Panc1 (cell line): ENCODE measurements around the gene FSTL4. TPM values are rescaled to one million over a fixed set of nuclear protein-coding genes. Genes with fewer than 3 reads are reported as not detected.

Experiments
- ATAC-seq: fragments of 200-7000 bp; cut with Tn5 transposase; 2 replicates; pipeline ENCODE4 v1.9.1; 2020; ENCODE audit warnings: mild to moderate bottlenecking, moderate library complexity
- BruUV-seq: library from RNA; stranded (reverse); fragments of 400-500 nt; replicated peaks from 2 replicates; lab custom pipeline; 2021; lab: Mats Ljungman, UMichigan
- CTCF ChIA-PET: fragments of 300-600 bp; sonication (Branson Sonifier 250); formaldehyde crosslinking; loops from one replicate; lab custom pipeline; 2022; ENCODE audit warnings: antibody characterized with exemption; lab: Charles Lee
- POLR2A ChIA-PET: fragments of 300-600 bp; sonication (Branson Sonifier 250); formaldehyde crosslinking; loops from one replicate; lab custom pipeline; 2022; ENCODE audit warnings: antibody characterized with exemption; lab: Charles Lee
- DNase-seq: peaks from one replicate; pipeline ENCODE4 v3.0.0-alpha.2; 2010; ENCODE audit warnings: low read depth, low spot score
- H3K27ac ChIP-seq: 2 replicates; pipeline ENCODE4 v1.5.1; 2011; ENCODE audit warnings: mild to moderate bottlenecking, low read length, inconsistent platforms
- H3K27me3 ChIP-seq: fragments of 200-500 bp; sonication (Bioruptor generic); 2 replicates; pipeline ENCODE4 v1.6.0; 2014; ENCODE audit warnings: low read length, inconsistent platforms; ENCODE audit not compliant: control insufficient read depth, insufficient read depth
- H3K36me3 ChIP-seq: fragments of 200-500 bp; sonication (Bioruptor generic); 2 replicates; pipeline ENCODE4 v1.5.1; 2014; ENCODE audit warnings: inconsistent platforms, mild to moderate bottlenecking, low read length, moderate library complexity; ENCODE audit not compliant: control insufficient read depth, insufficient read depth
- H3K4me1 ChIP-seq: 2 replicates; pipeline ENCODE4 v1.5.1; 2011; ENCODE audit warnings: inconsistent platforms, mild to moderate bottlenecking, low read length, moderate library complexity; ENCODE audit not compliant: control insufficient read depth, insufficient read depth
- H3K4me3 ChIP-seq, 2 experiments: 2 replicates each; pipeline ENCODE4 v1.5.1; 2011 to 2012; ENCODE audit warnings: low read depth in 2 of 2, low read length in 2 of 2, mild to moderate bottlenecking in 2 of 2, inconsistent platforms in 1 of 2, moderate library complexity in 1 of 2
- H3K9me3 ChIP-seq: fragments of 200-500 bp; sonication (Bioruptor generic); 2 replicates; pipeline ENCODE4 v1.5.1; 2014; ENCODE audit warnings: low read depth, mild to moderate bottlenecking, inconsistent platforms, low read length, moderate library complexity; ENCODE audit not compliant: control insufficient read depth, insufficient read depth
- POLR2AphosphoS5 ChIP-seq: IDR thresholded peaks from 2 replicates; pipeline ENCODE4 v1.6.1; 2012; ENCODE audit warnings: mild to moderate bottlenecking, low read depth, low read length, moderate library complexity
- SIN3A ChIP-seq: IDR thresholded peaks from 2 replicates; pipeline ENCODE4 v1.6.1; 2012; ENCODE audit warnings: low read depth, mild to moderate bottlenecking, low read length, moderate library complexity, borderline replicate concordance; ENCODE audit not compliant: insufficient read depth
- TCF7L2 ChIP-seq: IDR thresholded peaks from 2 replicates; pipeline ENCODE4 v1.6.1; 2011; ENCODE audit warnings: mild to moderate bottlenecking, low read depth, low read length, inconsistent platforms
- in situ Hi-C: cut with HindIII; loops from 2 replicates; pipeline ENCODE4 v1.10.0; 2016; ENCODE audit warnings: low sequenced_read_pairs, low pct_unique_long_range_greater_than_20kb
- intact Hi-C: fragments of 100-400 bp; cut with micrococcal nuclease; formaldehyde crosslinking; loops from one replicate; pipeline ENCODE4 v1.10.0; 2022; ENCODE audit not compliant: unreplicated experiment
- total RNA-seq: library from RNA; stranded (reverse); gene quantifications from one replicate; pipeline ENCODE4 v1.2.1, GENCODE V29; 2021; ENCODE audit not compliant: unreplicated experiment
- TF ChIP-seq, protein P1 (sequence below): fragments of 450-650 bp; IDR thresholded peaks from 2 replicates; pipeline ENCODE4 v1.5.1; 2017; ENCODE audit warnings: mild to moderate bottlenecking
- TF ChIP-seq, protein P2 (sequence below), 2 experiments: IDR thresholded peaks; 2 replicates each; pipeline ENCODE4 v1.6.1; 2011 to 2012; ENCODE audit warnings: low read depth in 2 of 2, control low read depth in 1 of 2, low read length in 1 of 2, mild to moderate bottlenecking in 1 of 2, moderate library complexity in 1 of 2; ENCODE audit not compliant: insufficient read depth in 1 of 2

Gene FSTL4
- total RNA-seq, 1 experiment from 2014 or later, result 0.18 TPM

DNA sequence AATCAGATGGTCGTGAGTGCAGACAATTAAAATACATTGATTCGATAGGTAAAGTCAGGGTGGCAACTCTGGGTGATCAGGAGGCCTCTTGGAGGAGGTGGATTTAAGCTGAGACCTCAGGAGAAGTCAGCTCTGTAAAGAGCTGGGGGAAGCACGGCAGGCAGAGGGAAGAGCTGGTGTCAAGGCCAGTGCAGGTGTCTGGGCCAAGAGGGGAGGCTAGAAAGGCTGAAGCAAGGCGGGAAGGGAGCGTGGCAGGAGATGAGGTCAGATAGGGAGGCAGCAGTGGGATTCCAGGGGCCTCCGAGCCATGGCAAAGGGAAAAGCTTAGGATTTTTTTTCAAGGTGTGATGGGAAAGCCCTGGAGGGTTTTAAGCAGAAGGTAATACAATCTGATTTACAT, 178.7 kb downstream of the FSTL4 start:
- H3K36me3 ChIP-seq, result no peaks in the 10 kb centered on the region
- DNase-seq, result no peak
- H3K9me3 ChIP-seq, result no peaks in the 10 kb centered on the region
- H3K27me3 ChIP-seq, result peaks cover 21% of the 10 kb centered on the region
- H3K27ac ChIP-seq, result no peak overlapping the region
- H3K4me1 ChIP-seq, result no peaks in the 10 kb centered on the region
- intact Hi-C loops, result no loop called here
- ChIA-PET POLR2A (no interaction called here), CTCF (interaction anchor here (0.6 kb wide), 1 partner anchor 26 kb away, joined by 3 read pairs; no protein-coding TSS in a partner anchor)
- H3K4me3 ChIP-seq, result no peak overlapping the region
- no TSS peak for BruUV-seq
- no peak for ATAC-seq
- TF ChIP-seq POLR2AphosphoS5 (no peak), TCF7L2 (no peak), SIN3A (no peak)
- TF ChIP-seq, protein P1, sequence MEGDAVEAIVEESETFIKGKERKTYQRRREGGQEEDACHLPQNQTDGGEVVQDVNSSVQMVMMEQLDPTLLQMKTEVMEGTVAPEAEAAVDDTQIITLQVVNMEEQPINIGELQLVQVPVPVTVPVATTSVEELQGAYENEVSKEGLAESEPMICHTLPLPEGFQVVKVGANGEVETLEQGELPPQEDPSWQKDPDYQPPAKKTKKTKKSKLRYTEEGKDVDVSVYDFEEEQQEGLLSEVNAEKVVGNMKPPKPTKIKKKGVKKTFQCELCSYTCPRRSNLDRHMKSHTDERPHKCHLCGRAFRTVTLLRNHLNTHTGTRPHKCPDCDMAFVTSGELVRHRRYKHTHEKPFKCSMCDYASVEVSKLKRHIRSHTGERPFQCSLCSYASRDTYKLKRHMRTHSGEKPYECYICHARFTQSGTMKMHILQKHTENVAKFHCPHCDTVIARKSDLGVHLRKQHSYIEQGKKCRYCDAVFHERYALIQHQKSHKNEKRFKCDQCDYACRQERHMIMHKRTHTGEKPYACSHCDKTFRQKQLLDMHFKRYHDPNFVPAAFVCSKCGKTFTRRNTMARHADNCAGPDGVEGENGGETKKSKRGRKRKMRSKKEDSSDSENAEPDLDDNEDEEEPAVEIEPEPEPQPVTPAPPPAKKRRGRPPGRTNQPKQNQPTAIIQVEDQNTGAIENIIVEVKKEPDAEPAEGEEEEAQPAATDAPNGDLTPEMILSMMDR, result no peak
- TF ChIP-seq, protein P2, sequence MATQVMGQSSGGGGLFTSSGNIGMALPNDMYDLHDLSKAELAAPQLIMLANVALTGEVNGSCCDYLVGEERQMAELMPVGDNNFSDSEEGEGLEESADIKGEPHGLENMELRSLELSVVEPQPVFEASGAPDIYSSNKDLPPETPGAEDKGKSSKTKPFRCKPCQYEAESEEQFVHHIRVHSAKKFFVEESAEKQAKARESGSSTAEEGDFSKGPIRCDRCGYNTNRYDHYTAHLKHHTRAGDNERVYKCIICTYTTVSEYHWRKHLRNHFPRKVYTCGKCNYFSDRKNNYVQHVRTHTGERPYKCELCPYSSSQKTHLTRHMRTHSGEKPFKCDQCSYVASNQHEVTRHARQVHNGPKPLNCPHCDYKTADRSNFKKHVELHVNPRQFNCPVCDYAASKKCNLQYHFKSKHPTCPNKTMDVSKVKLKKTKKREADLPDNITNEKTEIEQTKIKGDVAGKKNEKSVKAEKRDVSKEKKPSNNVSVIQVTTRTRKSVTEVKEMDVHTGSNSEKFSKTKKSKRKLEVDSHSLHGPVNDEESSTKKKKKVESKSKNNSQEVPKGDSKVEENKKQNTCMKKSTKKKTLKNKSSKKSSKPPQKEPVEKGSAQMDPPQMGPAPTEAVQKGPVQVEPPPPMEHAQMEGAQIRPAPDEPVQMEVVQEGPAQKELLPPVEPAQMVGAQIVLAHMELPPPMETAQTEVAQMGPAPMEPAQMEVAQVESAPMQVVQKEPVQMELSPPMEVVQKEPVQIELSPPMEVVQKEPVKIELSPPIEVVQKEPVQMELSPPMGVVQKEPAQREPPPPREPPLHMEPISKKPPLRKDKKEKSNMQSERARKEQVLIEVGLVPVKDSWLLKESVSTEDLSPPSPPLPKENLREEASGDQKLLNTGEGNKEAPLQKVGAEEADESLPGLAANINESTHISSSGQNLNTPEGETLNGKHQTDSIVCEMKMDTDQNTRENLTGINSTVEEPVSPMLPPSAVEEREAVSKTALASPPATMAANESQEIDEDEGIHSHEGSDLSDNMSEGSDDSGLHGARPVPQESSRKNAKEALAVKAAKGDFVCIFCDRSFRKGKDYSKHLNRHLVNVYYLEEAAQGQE (IDR thresholded peaks at IDR 0.05; ENCODE audit: insufficient read depth in 1 of 2, low read depth in 2 of 2, low read length in 1 of 2), result no peak
- in situ Hi-C loops, result no loop called here

DNA sequence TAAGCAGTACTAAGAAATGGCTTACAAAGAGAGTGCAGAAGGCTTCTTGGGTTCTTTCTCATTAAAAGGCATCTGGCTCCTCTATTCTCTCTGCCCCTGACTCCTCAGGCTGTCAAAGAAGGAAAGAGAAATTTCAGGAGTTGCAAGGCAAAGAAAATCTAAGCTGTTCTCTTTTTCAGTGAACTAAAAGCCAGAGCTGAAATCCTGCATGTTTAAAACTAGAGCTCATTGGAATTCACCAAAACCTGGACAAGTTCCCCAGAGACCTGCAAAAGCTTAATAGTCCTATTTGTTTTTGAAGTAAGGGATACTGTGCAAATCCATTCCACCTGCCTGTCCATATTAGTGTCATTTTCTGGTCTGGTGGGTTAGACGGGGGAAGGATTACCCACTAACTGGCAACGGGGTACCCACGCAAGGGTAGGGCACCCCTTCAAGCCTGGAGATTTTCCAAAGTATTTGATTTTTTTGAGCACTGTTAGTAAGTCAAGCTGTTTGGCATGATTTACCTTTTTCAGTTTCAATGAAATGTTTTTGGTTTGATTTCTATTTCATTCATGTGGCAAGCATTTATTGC, 179.3 kb downstream of the FSTL4 start:
- TF ChIP-seq, protein P1, result no peak
- TF ChIP-seq TCF7L2 (no peak), SIN3A (no peak)
- TF ChIP-seq, protein P2 (IDR thresholded peaks at IDR 0.05; ENCODE audit: insufficient read depth in 1 of 2, low read depth in 2 of 2, low read length in 1 of 2), result no peak
- H3K4me1 ChIP-seq, result no peaks in the 10 kb centered on the region
- H3K27me3 ChIP-seq, result peaks cover 20% of the 10 kb centered on the region
- H3K9me3 ChIP-seq, result no peaks in the 10 kb centered on the region
- in situ Hi-C loops (no loop called here), intact Hi-C loops (no loop called here)
- no peak overlapping the region for H3K4me3 ChIP-seq
- H3K36me3 ChIP-seq, result no peaks in the 10 kb centered on the region
- no peak for DNase-seq
- no TSS peak for BruUV-seq
- CTCF ChIA-PET, result interaction anchor here (0.6 to 0.9 kb wide), 3 partner anchors 9 to 164 kb away, joined by 3 to 7 read pairs (median 5); no protein-coding TSS in a partner anchor
- no peak overlapping the region for H3K27ac ChIP-seq
- ATAC-seq, result no peak
- POLR2A ChIA-PET, result no interaction called here
